NT2/D1 (cell line): ENCODE data around the gene SELENOF.

Experiments
- SUZ12 ChIP-seq: IDR thresholded peaks from 2 replicates; pipeline ENCODE4 v1.6.1; 2011; ENCODE audit not compliant: insufficient read length, insufficient read depth; ENCODE audit errors: extremely low read depth
- YY1 ChIP-seq: IDR thresholded peaks from 2 replicates; pipeline ENCODE4 v1.6.1; 2011; ENCODE audit not compliant: insufficient read length, insufficient read depth
- ZNF274 ChIP-seq: IDR thresholded peaks from 2 replicates; pipeline ENCODE4 v1.6.1; 2011; ENCODE audit warnings: mild to moderate bottlenecking, low read depth, low read length

DNA sequence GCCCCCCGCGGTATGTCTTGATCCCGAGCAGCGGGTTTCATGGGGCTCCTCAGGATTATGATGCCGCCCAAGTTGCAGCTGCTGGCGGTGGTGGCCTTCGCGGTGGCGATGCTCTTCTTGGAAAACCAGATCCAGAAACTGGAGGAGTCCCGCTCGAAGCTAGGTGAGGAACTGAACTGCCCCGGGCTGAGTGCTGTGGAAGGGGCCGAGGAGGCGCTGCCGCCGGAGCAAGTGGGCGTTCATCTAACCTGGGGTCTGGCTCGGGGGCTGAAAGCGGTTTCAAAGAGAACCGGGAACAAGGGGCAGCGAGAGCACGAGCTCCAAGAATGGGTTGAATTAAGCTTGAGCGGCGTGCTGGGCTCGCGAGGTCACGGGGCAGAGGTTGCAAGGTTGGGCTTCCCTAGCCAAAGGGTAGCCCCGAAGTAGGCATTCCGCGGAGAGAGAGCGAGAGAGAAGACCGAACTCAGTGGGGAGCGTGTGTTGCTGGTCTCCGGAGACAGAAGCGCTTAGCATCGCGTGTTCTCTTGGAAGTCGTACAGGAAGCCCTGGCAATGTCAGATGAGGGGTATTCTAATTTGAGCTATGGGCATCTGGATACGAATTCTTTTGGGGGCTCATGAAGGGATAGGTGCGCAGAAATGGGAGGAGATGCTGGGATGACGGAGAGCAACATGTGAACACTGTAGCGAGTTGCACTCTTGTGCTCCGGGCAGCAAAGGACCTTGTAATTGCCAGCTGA is 1.2 kb upstream of the SELENOF start:
- TF ChIP-seq ZNF274 = no peak
- no peak for TF ChIP-seq SUZ12
- TF ChIP-seq YY1 = no peak
